Liver (tissue), 9 donors: ENCODE data around the gene PLPPR2. TPM values are rescaled to one million over a fixed set of nuclear protein-coding genes. Genes with fewer than 3 reads are reported as not detected.

Experiments used
- DNase-seq: peaks from one replicate; pipeline ENCODE4 v3.0.0-alpha.2; 2017; ENCODE audit warnings: low spot score
- H3K27ac ChIP-seq, 2 donors: one replicate each; pipeline ENCODE4 v1.7.0; 2013; ENCODE audit warnings: inconsistent platforms in 2 of 2, low read length in 2 of 2, control low read depth in 1 of 2, low read depth in 1 of 2, mild to moderate bottlenecking in 1 of 2
- H3K27me3 ChIP-seq, 4 donors: one replicate each; pipeline versions ENCODE4 v1.6.1 to v1.7.0; 2013; ENCODE audit warnings: low read length in 3 of 4, inconsistent platforms in 1 of 4, mild to moderate bottlenecking in 1 of 4, moderate library complexity in 1 of 4; ENCODE audit not compliant: control insufficient read depth in 4 of 4, insufficient read depth in 4 of 4
- H3K36me3 ChIP-seq, 4 donors: one replicate each; pipeline versions ENCODE4 v1.6.1 to v1.7.0; 2013; ENCODE audit warnings: low read length in 3 of 4, mild to moderate bottlenecking in 3 of 4, low read depth in 1 of 4, moderate library complexity in 1 of 4; ENCODE audit not compliant: control insufficient read depth in 4 of 4, insufficient read depth in 3 of 4
- H3K4me1 ChIP-seq, 4 donors: one replicate each; pipeline versions ENCODE4 v1.6.1 to v1.7.0; 2013; ENCODE audit warnings: low read length in 3 of 4, mild to moderate bottlenecking in 3 of 4, moderate library complexity in 1 of 4; ENCODE audit not compliant: control insufficient read depth in 4 of 4, insufficient read depth in 4 of 4
- H3K4me3 ChIP-seq, 3 donors: one replicate each; pipeline versions ENCODE4 v1.6.1 to v1.7.0; 2013; ENCODE audit warnings: low read length in 3 of 3, control low read depth in 1 of 3, low read depth in 1 of 3, mild to moderate bottlenecking in 1 of 3
- H3K9ac ChIP-seq, 2 donors: one replicate each; pipeline ENCODE4 v1.7.0; 2013; ENCODE audit warnings: low read length in 2 of 2, mild to moderate bottlenecking in 2 of 2, moderate library complexity in 2 of 2, control low read depth in 1 of 2, low read depth in 1 of 2
- H3K9me3 ChIP-seq, 4 donors: one replicate each; pipeline versions ENCODE4 v1.6.1 to v1.7.0; 2013; ENCODE audit warnings: low read length in 3 of 4; ENCODE audit not compliant: control insufficient read depth in 4 of 4
- CTCF ChIP-seq: fragments of 150-350 bp; IDR thresholded peaks from 2 replicates; pipeline ENCODE4 v1.5.1; 2017; ENCODE audit warnings: improper control_type of control experiment, low read depth, low read length; ENCODE audit not compliant: missing input control
- FOXA1 ChIP-seq: IDR thresholded peaks from 2 replicates; pipeline ENCODE4 v1.6.1; 2016; ENCODE audit warnings: antibody characterized with exemption
- FOXA2 ChIP-seq: IDR thresholded peaks from 2 replicates; pipeline ENCODE4 v1.6.1; 2016; ENCODE audit warnings: antibody characterized with exemption
- GABPA ChIP-seq, 2 donors: IDR thresholded peaks in 1 of 2; conservative IDR thresholded peaks in 1 of 2; 2 replicates each; pipeline ENCODE4 v1.6.1; 2016; ENCODE audit warnings: antibody characterized with exemption in 2 of 2, mild to moderate bottlenecking in 1 of 2, moderate library complexity in 1 of 2
- HNF4A ChIP-seq, 2 donors: conservative IDR thresholded peaks; 2 replicates each; pipeline ENCODE4 v1.6.1; 2016; ENCODE audit warnings: antibody characterized with exemption in 2 of 2, mild to moderate bottlenecking in 2 of 2
- HNF4G ChIP-seq: IDR thresholded peaks from 2 replicates; pipeline ENCODE4 v1.6.1; 2016; ENCODE audit warnings: antibody characterized with exemption
- JUND ChIP-seq, 2 donors: IDR thresholded peaks; 2 replicates each; pipeline ENCODE4 v1.6.1; 2016; ENCODE audit warnings: antibody characterized with exemption in 2 of 2
- NR2F2 ChIP-seq: IDR thresholded peaks from 2 replicates; pipeline ENCODE4 v1.6.1; 2016; ENCODE audit warnings: antibody characterized with exemption
- RAD21 ChIP-seq, 2 donors: IDR thresholded peaks; 2 replicates each; pipeline ENCODE4 v1.6.1; 2016; ENCODE audit warnings: antibody characterized with exemption in 2 of 2, mild to moderate bottlenecking in 2 of 2
- REST ChIP-seq: IDR thresholded peaks from 2 replicates; pipeline ENCODE4 v1.6.1; 2016; ENCODE audit warnings: antibody characterized with exemption, mild to moderate bottlenecking
- RXRA ChIP-seq, 2 donors: IDR thresholded peaks; 2 replicates each; pipeline ENCODE4 v1.6.1; 2017 to 2018; ENCODE audit warnings: antibody characterized with exemption in 2 of 2, mild to moderate bottlenecking in 1 of 2
- TAF1 ChIP-seq: conservative IDR thresholded peaks from 2 replicates; pipeline ENCODE4 v1.6.1; 2016; ENCODE audit warnings: antibody characterized with exemption, mild to moderate bottlenecking
- YY1 ChIP-seq: IDR thresholded peaks from 2 replicates; pipeline ENCODE4 v1.6.1; 2016; ENCODE audit warnings: antibody characterized with exemption, mild to moderate bottlenecking
- ZBTB33 ChIP-seq: IDR thresholded peaks from 2 replicates; pipeline ENCODE4 v1.6.1; 2016; ENCODE audit warnings: antibody characterized with exemption
- WGBS: extraction: QIAGEN DNeasy Blood & Tissue Kit; methylation state at CpG from one replicate; pipeline ENCODE4 v1.1.7; 2013; 5-methylcytosine and 5-hydroxymethylcytosine counted together
- polyA plus RNA-seq, 2 donors: library from polyadenylated mRNA; stranded (reverse) in 1 of 2; unstranded in 1 of 2; fragments of 200-250 nt in 1 of 2; fragments of >200 nt in 1 of 2; fragmentation: Nextera tagmentation in 1 of 2; extraction: Ambion mirVana in 1 of 2; gene quantifications; one replicate each; pipeline versions ENCODE4 v1.2.1 to v1.2.3, GENCODE V29; 2013 to 2015
- total RNA-seq, 2 donors: library from RNA; depleted of rRNA; stranded (reverse); fragments of >200 nt; gene quantifications; one replicate each; pipeline ENCODE4 v1.2.3, GENCODE V29; 2014
- donor health status: healthy.
- donor health status: healthy.
- donor health status: healthy.
- donor health status: healthy.
- donor health status: healthy.

PLPPR2 gene
- total and polyA plus RNA-seq, 4 donors = 1.3 to 12.6 (median 7.3) TPM

- Histone ChIP-seq H3K36me3 (peaks cover 0 to 9% (median 8%) of the 10 kb centered on the region in 4 donors), H3K27me3 (no peaks in the 10 kb centered on the region), H3K27ac (no peak overlapping the region), H3K4me1 (no peaks in the 10 kb centered on the region), H3K4me3 (no peak overlapping the region), H3K9me3 (no peaks in the 10 kb centered on the region), H3K9ac (no peak overlapping the region)
- TF ChIP-seq RXRA (IDR thresholded peaks at IDR 0.05) (peak; percentile 46 to 71), HNF4A (conservative IDR thresholded peaks at IDR 0.05) (peak in 1 of 2 donors; percentile 60), NR2F2 (peak; percentile 100), ZBTB33 (no peak), TAF1 (no peak)
- no peak for DNase-seq
- 90% methylated on average over 1 of the region's 1 CpG for WGBS
These were observed 45.6 kb downstream of the PLPPR2 start for GRCh38 chr19:11400798-11401197.

GRCh38 chr19:11401808-11402543 is 46.7 kb downstream of the PLPPR2 start:
- no peaks in the 10 kb centered on the region for H3K4me1 ChIP-seq
- H3K36me3 ChIP-seq = peaks cover 0 to 9% (median 8%) of the 10 kb centered on the region in 4 donors
- H3K27me3 ChIP-seq = no peaks in the 10 kb centered on the region
- H3K4me3 ChIP-seq = no peak overlapping the region
- 89% methylated on average over 9 of the region's 9 CpGs for WGBS
- no peak for DNase-seq
- TF ChIP-seq FOXA2 (no peak), FOXA1 (no peak), TAF1 (no peak), GABPA (IDR thresholded peaks at IDR 0.05 in 1 of 2, conservative IDR thresholded peaks at IDR 0.05 in 1 of 2) (no peak), NR2F2 (peak; percentile 87), REST (no peak)
- no peak overlapping the region for H3K27ac ChIP-seq
- no peaks in the 10 kb centered on the region for H3K9me3 ChIP-seq
- H3K9ac ChIP-seq = no peak overlapping the region

GRCh38 chr19:11404588-11405222 is 49.5 kb downstream of the PLPPR2 start:
- Histone ChIP-seq H3K4me3 (no peak overlapping the region), H3K27me3 (no peaks in the 10 kb centered on the region), H3K9me3 (no peaks in the 10 kb centered on the region), H3K27ac (peak overlapping the region; percentile 20 to 31), H3K36me3 (peaks cover 0 to 7% (median 6%) of the 10 kb centered on the region in 4 donors), H3K4me1 (no peaks in the 10 kb centered on the region), H3K9ac (no peak overlapping the region)
- 72% methylated on average over 9 of the region's 9 CpGs for WGBS
- no peak for DNase-seq
- no peak for TF ChIP-seq HNF4A (conservative IDR thresholded peaks at IDR 0.05)
- no peak for TF ChIP-seq GABPA (IDR thresholded peaks at IDR 0.05 in 1 of 2, conservative IDR thresholded peaks at IDR 0.05 in 1 of 2)
- TF ChIP-seq ZBTB33 = no peak
- no peak for TF ChIP-seq YY1
- TF ChIP-seq FOXA1 = no peak
- peak; percentile 94 for TF ChIP-seq NR2F2
- peak in 1 of 2 donors; percentile 17 for TF ChIP-seq RAD21 (IDR thresholded peaks at IDR 0.05)
- no peak for TF ChIP-seq HNF4G
- no peak for TF ChIP-seq CTCF
- no peak for TF ChIP-seq FOXA2
- no peak for TF ChIP-seq JUND (IDR thresholded peaks at IDR 0.05)
- TF ChIP-seq RXRA (IDR thresholded peaks at IDR 0.05) = peak; percentile 57 to 64
